Measurements from ENCODE around the gene ZFAND3. TPM values are rescaled to one million over a fixed set of nuclear protein-coding genes. Genes with fewer than 3 reads are reported as not detected.

The ZFAND3 gene
- total and polyA plus RNA-seq, 2 experiments from 2014 or later, result 16.9 to 28.2 TPM

GRCh38 chr6:37882724-37883413 lies 63.3 kb downstream of the ZFAND3 start:
- Histone ChIP-seq H3K27ac (ENCODE audit: low read depth) (no peak overlapping the region), H3K4me3 (no peak overlapping the region), H4K20me1 (replicated peaks; ENCODE audit: insufficient read depth) (peaks cover 38% of the 10 kb centered on the region), H3F3A (replicated peaks; ENCODE audit: low read depth) (no peaks in the 10 kb centered on the region), H3K36me3 (ENCODE audit: insufficient read depth) (no peaks in the 10 kb centered on the region), H3K79me2 (replicated peaks; ENCODE audit: insufficient read depth) (peaks cover 71% of the 10 kb centered on the region), H3K4me1 (ENCODE audit: insufficient read depth) (peaks cover 20% of the 10 kb centered on the region), H3K4me2 (no peak overlapping the region), H2AFZ (no peak overlapping the region), H3K9me2 (ENCODE audit: insufficient read depth) (no peaks in the 10 kb centered on the region), H3K27me3 (ENCODE audit: insufficient read depth) (no peaks in the 10 kb centered on the region)
- Mint-ChIP-seq H3K27ac (no peak overlapping the region), H3K9me3 (no peaks in the 10 kb centered on the region), H3K4me3 (no peak overlapping the region), H3K36me3 (ENCODE audit: low read depth) (no peaks in the 10 kb centered on the region), H3K4me1 (peaks cover 27% of the 10 kb centered on the region), H3K27me3 (ENCODE audit: insufficient read depth, low read depth, poor library complexity) (peaks cover 4% of the 10 kb centered on the region)
- no peak for DNase-seq (ENCODE audit: low spot score)
- ATAC-seq, result no peak
- TF ChIP-seq ZNF114 (CRISPR knock-in tag; IDR thresholded peaks at IDR 0.05) (no peak), STAT1 (IDR thresholded peaks at IDR 0.05; ENCODE audit: unreplicated experiment) (no peak)

- H3K27me3 ChIP-seq (ENCODE audit: insufficient read depth), result no peaks in the 10 kb centered on the region
- DNase-seq (ENCODE audit: low spot score) (no peak), ATAC-seq (no peak)
- Mint-ChIP-seq H3K36me3 (ENCODE audit: low read depth) (no peaks in the 10 kb centered on the region), H3K4me3 (no peak overlapping the region), H3K27ac (no peak overlapping the region), H3K4me1 (peaks cover 20% of the 10 kb centered on the region), H3K9me3 (no peaks in the 10 kb centered on the region), H3K27me3 (ENCODE audit: insufficient read depth, low read depth, poor library complexity) (peaks cover 4% of the 10 kb centered on the region)
- H3K9me2 ChIP-seq (ENCODE audit: insufficient read depth), result no peaks in the 10 kb centered on the region
- TF ChIP-seq REST (IDR thresholded peaks at IDR 0.05; ENCODE audit: unreplicated experiment), result no peak
- TF ChIP-seq CREB1 (CRISPR knock-in tag; IDR thresholded peaks at IDR 0.05; ENCODE audit: low read depth), result no peak
- TF ChIP-seq ZNF114 (CRISPR knock-in tag; IDR thresholded peaks at IDR 0.05), result no peak
- no peak for TF ChIP-seq POLR2AphosphoS5 (IDR thresholded peaks at IDR 0.05; ENCODE audit: low read depth)
- TF ChIP-seq NANOG (IDR thresholded peaks at IDR 0.05; ENCODE audit: borderline replicate concordance), result no peak
- TF ChIP-seq, protein P1, sequence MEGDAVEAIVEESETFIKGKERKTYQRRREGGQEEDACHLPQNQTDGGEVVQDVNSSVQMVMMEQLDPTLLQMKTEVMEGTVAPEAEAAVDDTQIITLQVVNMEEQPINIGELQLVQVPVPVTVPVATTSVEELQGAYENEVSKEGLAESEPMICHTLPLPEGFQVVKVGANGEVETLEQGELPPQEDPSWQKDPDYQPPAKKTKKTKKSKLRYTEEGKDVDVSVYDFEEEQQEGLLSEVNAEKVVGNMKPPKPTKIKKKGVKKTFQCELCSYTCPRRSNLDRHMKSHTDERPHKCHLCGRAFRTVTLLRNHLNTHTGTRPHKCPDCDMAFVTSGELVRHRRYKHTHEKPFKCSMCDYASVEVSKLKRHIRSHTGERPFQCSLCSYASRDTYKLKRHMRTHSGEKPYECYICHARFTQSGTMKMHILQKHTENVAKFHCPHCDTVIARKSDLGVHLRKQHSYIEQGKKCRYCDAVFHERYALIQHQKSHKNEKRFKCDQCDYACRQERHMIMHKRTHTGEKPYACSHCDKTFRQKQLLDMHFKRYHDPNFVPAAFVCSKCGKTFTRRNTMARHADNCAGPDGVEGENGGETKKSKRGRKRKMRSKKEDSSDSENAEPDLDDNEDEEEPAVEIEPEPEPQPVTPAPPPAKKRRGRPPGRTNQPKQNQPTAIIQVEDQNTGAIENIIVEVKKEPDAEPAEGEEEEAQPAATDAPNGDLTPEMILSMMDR (conservative IDR thresholded peaks at IDR 0.05; ENCODE audit: low read depth in 2 of 2), result no peak
- no peak overlapping the region for H3K4me2 ChIP-seq
- H3K27ac ChIP-seq (ENCODE audit: low read depth), result no peak overlapping the region
- H4K20me1 ChIP-seq (replicated peaks; ENCODE audit: insufficient read depth), result peaks cover 41% of the 10 kb centered on the region
- H3K79me2 ChIP-seq (replicated peaks; ENCODE audit: insufficient read depth), result peaks cover 69% of the 10 kb centered on the region
- H3F3A ChIP-seq (replicated peaks; ENCODE audit: low read depth), result no peaks in the 10 kb centered on the region
- H3K4me1 ChIP-seq (ENCODE audit: insufficient read depth), result peaks cover 20% of the 10 kb centered on the region
- no peak overlapping the region for H2AFZ ChIP-seq
- no peak overlapping the region for H3K4me3 ChIP-seq
- no peaks in the 10 kb centered on the region for H3K36me3 ChIP-seq (ENCODE audit: insufficient read depth)
Observed at GRCh38 chr6:37884548-37884947, 65.0 kb downstream of the ZFAND3 start.

All from GM23338 (cell line).